GM12801 (cell line): Measurements from ENCODE around the gene FOXO4.

ENCODE experiments used
- CTCF ChIP-seq: IDR thresholded peaks from one replicate; pipeline ENCODE4 v1.5.1; 2011; ENCODE audit warnings: control low read depth; ENCODE audit not compliant: insufficient read length; ENCODE audit errors: extremely low read depth

The FOXO4 gene

GRCh38 chrX:71095033-71095432 is 618 bp upstream of the FOXO4 start:
- TF ChIP-seq CTCF, result no peak

GRCh38 chrX:71095981-71096759 is 519 bp downstream of the FOXO4 start:
- TF ChIP-seq CTCF, result no peak

- TF ChIP-seq CTCF, result no peak
Observed at GRCh38 chrX:71096760-71097032, 1.0 kb downstream of the FOXO4 start.

- TF ChIP-seq CTCF, result no peak
Observed at GRCh38 chrX:71098302-71098701, 2.7 kb downstream of the FOXO4 start.

GRCh38 chrX:71098951-71099506 is 3.4 kb downstream of the FOXO4 start:
- TF ChIP-seq CTCF, result no peak

- TF ChIP-seq CTCF, result no peak
Observed at GRCh38 chrX:71099736-71100135, 4.1 kb downstream of the FOXO4 start.

- no peak for TF ChIP-seq CTCF
Observed at GRCh38 chrX:71100581-71101505, 5.2 kb downstream of the FOXO4 start.
